ENCODE results near the gene ST3GAL4. TPM values are rescaled to one million over a fixed set of nuclear protein-coding genes. Genes with fewer than 3 reads are reported as not detected.

The ST3GAL4 gene
- total and polyA plus RNA-seq, 9 of the 15 experiments (the other 6 are each of a cell fraction or from before 2014, with no cell fraction given) = 0.27 to 22.9 (median 10.5) TPM

- POLR2A ChIA-PET = interaction anchor here (0.6 to 1.1 kb wide), 2 partner anchors 9 to 138 kb away, joined by 3 to 4 read pairs; no protein-coding TSS in a partner anchor
- no peak overlapping the region for H3K4me2 ChIP-seq (ENCODE audit: insufficient read depth, low read length)
- no TSS peak for BruUV-seq (replicated peaks)
- intact Hi-C loops (cut with micrococcal nuclease) (no loop called here), in situ Hi-C loops (cut with MboI) (no loop called here)
- H3K4me1 ChIP-seq (replicated peaks in 1 of 2; ENCODE audit: control insufficient read depth in 2 of 2, insufficient read depth in 2 of 2, low read length in 2 of 2) = peaks cover 0 to 7% of the 10 kb centered on the region in 2 experiments; a peak in 3 of 5 replicates
- H4K20me1 ChIP-seq (replicated peaks; ENCODE audit: control insufficient read depth, insufficient read depth, low read length) = no peaks in the 10 kb centered on the region
- peaks cover 24% of the 10 kb centered on the region; the same call in 1 of the 3 replicates for H3K36me3 ChIP-seq (ENCODE audit: control insufficient read depth, insufficient read depth, low read length)
- 78% methylated on average over 9 of the region's 9 CpGs for WGBS (ENCODE audit: insufficient coverage, low coverage, missing lambda C conversion rate)
- CTCF ChIA-PET (ENCODE audit: low intra/inter-chr PET ratio) = no interaction called here
- DNase-seq (ENCODE audit: extremely low read depth in 1 of 4, low spot score in 3 of 4) (no peak), ATAC-seq (no peak), FAIRE-seq (no peak)
- no peaks in the 10 kb centered on the region for H3K79me2 ChIP-seq (ENCODE audit: control insufficient read depth, insufficient read depth, low read length)
- H2AFZ ChIP-seq (ENCODE audit: low read depth, low read length) = no peak overlapping the region
- peak overlapping the region in 1 of 2 experiments; percentile 21; a peak in 1 of 4 replicates for H3K9ac ChIP-seq (ENCODE audit: insufficient read depth in 1 of 2, low read depth in 2 of 2, low read length in 2 of 2)
- H3K27ac ChIP-seq (ENCODE audit: extremely low read depth, low read depth, low read length) = no peak overlapping the region
- peak; percentile 16; the same call in 1 of the 2 replicates for TF ChIP-seq SPI1 (IDR thresholded peaks at IDR 0.05; ENCODE audit: borderline replicate concordance, low read depth, low read length)
- no peak for TF ChIP-seq ARHGAP35 (IDR thresholded peaks at IDR 0.05; ENCODE audit: partially characterized antibody)
- H3K27me3 ChIP-seq (ENCODE audit: control insufficient read depth in 2 of 2, insufficient read depth in 2 of 2, low read length in 2 of 2) = no peaks in the 10 kb centered on the region
- no peak overlapping the region for H3K4me3 ChIP-seq
- peaks cover 3% of the 10 kb centered on the region for H3K9me1 ChIP-seq (ENCODE audit: control insufficient read depth, insufficient read depth, low read length)
- no peaks in the 10 kb centered on the region for H3K9me3 ChIP-seq (replicated peaks; ENCODE audit: control insufficient read depth, insufficient read depth, low read depth, low read length)
Measured at GRCh38 chr11:126336671-126337101, 18.8 kb upstream of the ST3GAL4 start.

DNA sequence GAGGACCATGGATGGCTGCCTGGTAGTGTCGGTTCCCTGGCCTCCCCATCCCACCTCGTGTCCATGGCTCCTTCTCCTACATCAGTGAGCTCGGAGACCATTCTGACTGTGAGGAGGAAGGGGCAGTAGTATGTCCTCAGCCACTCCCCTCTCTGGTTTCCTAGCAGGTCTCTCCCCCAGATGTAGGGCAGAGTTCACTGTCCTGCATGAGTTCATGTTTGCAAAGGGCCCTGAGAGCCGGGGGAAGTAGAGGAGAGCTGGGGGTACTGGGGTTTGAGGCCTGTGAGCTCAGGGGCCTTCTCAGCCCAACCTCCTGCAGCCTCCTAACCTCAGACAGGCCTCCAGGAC is 18.4 kb upstream of the ST3GAL4 start:
- Histone ChIP-seq H3K27ac (ENCODE audit: extremely low read depth, low read depth, low read length) (no peak overlapping the region), H3K9me1 (ENCODE audit: control insufficient read depth, insufficient read depth, low read length) (peaks cover 3% of the 10 kb centered on the region), H3K4me1 (replicated peaks in 1 of 2; ENCODE audit: control insufficient read depth in 2 of 2, insufficient read depth in 2 of 2, low read length in 2 of 2) (peaks cover 3 to 12% of the 10 kb centered on the region in 2 experiments; a peak in 4 of 5 replicates), H3K27me3 (ENCODE audit: control insufficient read depth in 2 of 2, insufficient read depth in 2 of 2, low read length in 2 of 2) (no peaks in the 10 kb centered on the region), H3K9me3 (replicated peaks; ENCODE audit: control insufficient read depth, insufficient read depth, low read depth, low read length) (no peaks in the 10 kb centered on the region), H3K9ac (ENCODE audit: insufficient read depth in 1 of 2, low read depth in 2 of 2, low read length in 2 of 2) (0 out of 4 replicates have a peak overlapping the region, but pooled peaks of 1 of the 2 experiments have one; percentile 21), H2AFZ (ENCODE audit: low read depth, low read length) (no peak overlapping the region), H3K4me3 (no peak overlapping the region), H3K36me3 (ENCODE audit: control insufficient read depth, insufficient read depth, low read length) (peaks cover 25% of the 10 kb centered on the region; the same call in 1 of the 3 replicates), H4K20me1 (replicated peaks; ENCODE audit: control insufficient read depth, insufficient read depth, low read length) (no peaks in the 10 kb centered on the region), H3K79me2 (ENCODE audit: control insufficient read depth, insufficient read depth, low read length) (no peaks in the 10 kb centered on the region), H3K4me2 (ENCODE audit: insufficient read depth, low read length) (no peak overlapping the region)
- DNase-seq (ENCODE audit: extremely low read depth in 1 of 4, low spot score in 3 of 4) = no peak
- ATAC-seq = no peak
- POLR2A ChIA-PET = interaction anchor here (1.1 kb wide), 1 partner anchor 9 kb away, joined by 4 read pairs; no protein-coding TSS in a partner anchor
- no peak for FAIRE-seq
- 65% methylated on average over 4 of the region's 4 CpGs for WGBS (ENCODE audit: insufficient coverage, low coverage, missing lambda C conversion rate)
- CTCF ChIA-PET (ENCODE audit: low intra/inter-chr PET ratio) = no interaction called here
- BruUV-seq (replicated peaks) = no TSS peak
- in situ Hi-C loops (cut with MboI) (no loop called here), intact Hi-C loops (cut with micrococcal nuclease) (no loop called here)
- TF ChIP-seq RNF219 (CRISPR knock-in tag; IDR thresholded peaks at IDR 0.05) (no peak), SP2 (IDR thresholded peaks at IDR 0.05; ENCODE audit: extremely low read depth, low read depth, low read length, poor library complexity, severe bottlenecking) (no peak), EP400 (IDR thresholded peaks at IDR 0.05) (no peak), HMGXB4 (CRISPR knock-in tag; IDR thresholded peaks at IDR 0.05) (no peak), ZNF146 (CRISPR knock-in tag; IDR thresholded peaks at IDR 0.05; ENCODE audit: unreplicated experiment) (no peak), HNRNPK (IDR thresholded peaks at IDR 0.05; ENCODE audit: low read depth, low read length, poor library complexity, severe bottlenecking) (no peak), ZKSCAN1 (IDR thresholded peaks at IDR 0.05; ENCODE audit: low read depth, low read length) (no peak), ZNF76 (CRISPR knock-in tag; IDR thresholded peaks at IDR 0.05; ENCODE audit: borderline replicate concordance) (no peak)

Measured in K562 (cell line).